Hypothalamus (tissue), 51 donors: ENCODE measurements around the gene RBP5.
"Not testable (repeated sequence)": the region's sequence is repeated elsewhere in the genome, so short reads cannot be mapped to it uniquely, and the experiment has no call there.

Source experiments
- DNase-seq, 51 donors: peaks; one replicate each; lab custom pipeline; 2025; lab: John Stamatoyannopoulos, UW

Gene RBP5

GRCh38 chr12:7125632-7126227 is 3.0 kb downstream of the RBP5 start:
- DNase-seq, result no peak

GRCh38 chr12:7123806-7124522 is 4.7 kb downstream of the RBP5 start:
- DNase-seq, result no peak

DNA sequence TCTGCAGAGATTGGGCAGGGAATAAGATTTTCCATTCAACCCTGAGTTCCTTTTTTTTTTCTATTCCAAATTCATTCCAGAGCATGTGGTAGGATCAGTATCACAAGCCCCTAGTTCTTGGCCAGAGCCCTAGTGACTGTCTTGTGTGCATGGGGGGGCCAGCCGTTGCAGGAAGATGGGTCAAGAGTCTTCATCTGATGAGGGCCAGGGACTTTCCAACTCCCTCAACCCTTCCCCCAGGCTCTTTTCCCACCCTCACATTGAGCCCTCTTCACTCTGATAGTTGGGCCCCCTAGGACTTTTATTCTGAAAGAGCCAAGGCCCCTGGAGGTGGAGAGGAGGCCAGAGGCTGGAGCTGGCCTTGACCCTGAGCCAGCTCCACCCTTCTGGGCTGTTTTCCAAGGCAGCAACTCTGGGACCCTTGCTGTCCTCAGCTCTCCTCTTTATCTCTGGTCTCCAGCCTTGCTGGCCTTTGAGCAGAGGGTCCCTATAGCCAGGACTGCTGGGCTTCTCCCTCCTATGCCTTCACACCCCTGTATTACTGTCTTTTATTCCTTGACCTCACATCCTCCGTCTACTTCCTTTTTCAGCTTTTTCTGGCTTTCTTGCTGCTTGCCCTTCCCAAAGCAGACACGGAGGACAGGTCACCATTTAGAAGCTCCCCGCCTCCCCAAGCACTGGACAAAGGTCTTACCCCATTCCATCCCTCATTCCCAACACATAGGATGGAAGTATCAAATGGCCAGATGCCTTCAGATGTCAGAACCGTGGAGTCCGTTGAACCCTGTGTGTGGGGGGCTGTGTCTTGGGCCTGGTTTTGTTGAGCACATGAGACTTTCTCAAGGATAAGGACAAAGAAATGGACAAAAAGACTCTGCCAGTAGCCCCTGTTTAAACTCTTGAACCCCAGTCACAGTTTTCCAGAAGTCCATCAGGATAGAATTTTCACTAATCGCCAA is 5.6 kb downstream of the RBP5 start:
- no peak for DNase-seq

GRCh38 chr12:7121324-7121723 is 7.4 kb downstream of the RBP5 start:
- DNase-seq, result no peak

DNA sequence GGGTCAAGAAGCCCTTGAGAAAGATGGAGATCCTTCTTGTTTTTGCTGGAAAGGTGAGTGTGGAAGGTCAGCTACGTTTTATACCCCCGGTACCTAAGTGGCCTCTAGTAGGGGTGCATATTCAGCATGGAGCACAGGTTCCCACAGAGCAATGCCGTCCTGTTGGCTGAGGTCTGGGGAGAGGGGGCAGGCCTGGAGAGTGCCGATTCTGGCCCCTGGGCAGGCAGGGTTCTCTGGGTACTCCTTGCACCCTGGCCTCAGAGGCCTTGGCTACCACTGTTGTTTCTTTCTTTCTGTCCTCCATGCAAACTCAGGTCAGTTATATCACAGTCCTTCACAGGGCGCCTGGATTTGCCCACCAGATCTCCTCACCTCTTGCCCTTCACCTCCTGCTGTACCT is 8.5 kb downstream of the RBP5 start:
- DNase-seq, result no peak

GRCh38 chr12:7118881-7119280 is 9.8 kb downstream of the RBP5 start:
- DNase-seq, result no peak

DNA sequence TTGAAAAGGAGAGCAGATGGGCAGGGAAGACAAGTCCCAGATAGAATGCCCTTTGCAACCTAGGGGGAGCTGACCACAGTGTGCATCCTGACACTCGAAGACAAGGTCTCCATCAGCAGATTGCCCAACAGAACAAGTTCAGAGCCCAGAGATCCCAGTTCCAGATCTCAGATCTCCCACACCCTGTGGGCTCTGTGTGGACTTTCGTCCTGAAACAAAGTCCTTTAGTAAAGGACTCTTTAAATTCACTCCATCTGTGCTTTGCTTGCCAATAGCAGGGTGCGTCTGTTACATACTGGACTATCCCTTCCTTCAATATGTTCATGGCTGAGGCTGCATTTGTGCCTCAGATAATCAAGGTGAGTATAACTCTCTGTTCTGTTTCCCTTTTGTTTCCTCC is 11.0 kb downstream of the RBP5 start:
- DNase-seq, result no peak

GRCh38 chr12:7116916-7117315 is 11.8 kb downstream of the RBP5 start:
- no peak for DNase-seq

DNA sequence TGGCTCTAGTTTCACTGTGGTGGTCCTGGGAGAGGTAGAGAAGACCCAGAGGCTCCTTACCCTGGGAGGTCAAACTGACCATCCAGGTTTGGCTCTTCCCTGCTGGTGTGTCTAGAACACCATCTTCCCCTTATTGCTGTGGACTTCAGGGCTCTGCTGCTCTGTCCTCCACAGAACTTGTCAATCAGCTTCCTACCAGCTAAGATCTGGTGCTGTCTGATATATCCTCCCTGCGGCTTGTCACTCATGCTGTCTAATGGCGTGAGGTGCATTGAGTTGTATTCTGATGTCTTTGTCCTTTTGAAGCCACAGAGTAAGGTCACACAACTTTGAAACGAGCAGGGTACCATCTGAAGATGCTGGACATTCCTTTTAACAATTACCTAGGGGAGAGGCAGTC is 12.5 kb downstream of the RBP5 start:
- DNase-seq, result no peak

GRCh38 chr12:7114851-7115250 is 13.8 kb downstream of the RBP5 start:
- DNase-seq, result no peak

DNA sequence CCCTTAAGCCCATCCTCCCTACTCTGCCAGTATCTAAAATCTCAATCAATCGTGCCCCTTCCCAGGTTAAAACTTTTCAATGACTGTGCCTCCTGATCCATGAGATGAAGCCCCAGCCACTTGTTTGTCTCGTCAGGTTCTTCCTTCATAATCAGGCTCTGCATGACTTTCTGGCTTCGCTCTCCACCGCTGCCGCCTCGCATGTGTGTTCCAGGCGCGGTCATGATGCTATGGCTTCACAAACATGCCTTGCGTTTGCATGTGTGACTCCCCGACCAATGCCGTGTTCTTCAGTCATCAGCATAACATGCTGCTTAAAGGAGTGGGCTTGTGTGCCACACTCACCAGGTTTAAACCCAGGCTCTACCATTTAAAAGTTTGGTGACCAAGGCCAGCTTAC is 14.7 kb downstream of the RBP5 start:
- no peak for DNase-seq

DNA sequence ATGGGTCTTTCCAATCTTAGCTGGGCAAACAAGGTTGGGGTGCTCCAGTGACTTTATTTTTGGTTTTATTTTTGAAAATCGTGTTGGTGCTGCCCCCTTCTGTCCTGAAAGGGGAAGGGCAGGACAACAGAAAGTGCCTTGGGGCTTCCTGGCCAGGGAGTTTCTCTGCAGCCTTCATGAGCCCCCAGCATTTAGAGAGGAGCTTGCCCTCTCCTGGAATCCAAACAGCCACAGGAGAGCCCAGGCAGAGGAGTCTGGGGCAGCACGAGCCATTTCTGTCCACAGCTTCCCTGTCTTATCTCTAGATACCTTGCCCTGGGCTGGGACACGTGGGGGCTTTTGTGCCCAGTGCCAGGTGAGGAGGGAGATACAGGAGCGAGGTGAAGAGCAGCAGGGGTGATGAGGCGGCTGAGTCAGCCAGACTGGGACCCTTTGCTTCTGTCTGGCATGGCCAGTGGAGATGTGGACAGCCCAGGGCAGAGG is 15.3 kb downstream of the RBP5 start:
- peak in 5 of 51 donors; percentile 5 to 34 (median 9) for DNase-seq

GRCh38 chr12:7112041-7112440 is 16.6 kb downstream of the RBP5 start:
- DNase-seq, result no peak

DNA sequence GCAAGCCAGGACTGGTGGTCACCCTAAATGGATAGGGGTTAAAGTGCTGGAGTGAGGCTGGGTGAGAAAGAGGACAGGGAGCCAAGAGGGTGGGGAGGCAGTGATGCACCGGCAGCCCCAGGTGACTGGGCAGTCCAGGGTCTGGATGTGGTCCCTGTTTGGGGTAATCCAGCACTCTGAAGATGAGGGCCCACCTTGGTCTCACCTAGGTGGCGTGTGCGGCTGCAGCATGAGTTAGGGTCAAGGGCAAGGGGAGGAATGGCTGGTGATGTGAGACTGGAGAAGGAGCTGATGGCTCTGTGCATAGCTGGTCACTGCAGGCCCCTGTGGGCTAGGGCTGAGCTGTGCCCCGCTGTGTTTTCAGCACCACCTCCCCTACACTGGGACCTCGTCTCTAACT is 18.0 kb downstream of the RBP5 start:
- no peak for DNase-seq

- no peak for DNase-seq
These were observed 19.1 kb downstream of the RBP5 start for GRCh38 chr12:7109572-7109920.

- DNase-seq, result peak in 49 of 51 donors; percentile 9 to 80 (median 60)
These were observed 19.7 kb downstream of the RBP5 start, which contains the start of gene C1RL for GRCh38 chr12:7108796-7109571. Gene C1RL (minus strand): TSS chr12:7109214. CDS start chr12:7109180, 34 bp downstream.

DNA sequence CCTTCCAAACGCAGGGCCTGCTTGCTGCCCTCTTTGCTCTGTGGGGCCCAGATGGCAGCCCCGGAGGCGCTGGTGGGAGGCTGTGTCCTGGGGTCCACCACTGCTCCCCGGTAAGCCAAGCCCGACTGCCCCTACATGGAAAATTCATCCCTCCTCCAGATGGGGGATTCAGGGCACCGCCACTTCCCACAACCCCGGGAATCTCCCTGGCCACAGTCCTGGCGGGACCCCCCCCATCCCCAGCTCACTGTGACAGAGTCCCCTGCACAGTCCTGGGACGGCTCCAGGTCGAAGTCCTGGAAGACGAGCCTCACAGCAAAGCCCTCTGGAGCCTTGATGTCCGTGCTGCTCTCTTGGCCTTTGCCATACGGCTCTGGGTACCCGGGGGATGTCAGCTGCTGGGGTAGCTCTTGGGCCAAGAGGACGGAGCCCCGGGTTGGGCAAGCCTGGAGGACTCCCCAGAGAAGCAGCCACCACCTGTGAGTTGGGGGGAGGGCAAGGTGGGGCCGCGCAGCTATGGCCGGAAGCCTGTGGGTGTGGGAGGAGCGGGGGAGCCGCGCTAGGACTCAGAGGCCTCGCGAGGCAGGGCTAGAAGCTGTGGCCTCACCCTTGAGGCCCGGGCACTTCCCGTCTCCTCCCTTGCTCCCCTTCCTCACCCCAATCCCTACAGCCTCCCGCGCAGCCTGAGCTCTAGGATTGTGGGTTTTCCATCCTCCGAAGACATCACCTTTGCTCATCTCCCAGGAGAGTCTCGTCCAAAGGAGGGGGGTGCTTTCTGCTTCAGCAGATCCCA is 20.5 kb downstream of the RBP5 start:
- peak in 11 of 51 donors; percentile 1 to 53 (median 19) for DNase-seq

- DNase-seq, result no peak
These were observed 21.1 kb downstream of the RBP5 start for GRCh38 chr12:7107636-7108002.

GRCh38 chr12:7107181-7107580 is 21.5 kb downstream of the RBP5 start:
- DNase-seq, result not testable (repeated sequence)

DNA sequence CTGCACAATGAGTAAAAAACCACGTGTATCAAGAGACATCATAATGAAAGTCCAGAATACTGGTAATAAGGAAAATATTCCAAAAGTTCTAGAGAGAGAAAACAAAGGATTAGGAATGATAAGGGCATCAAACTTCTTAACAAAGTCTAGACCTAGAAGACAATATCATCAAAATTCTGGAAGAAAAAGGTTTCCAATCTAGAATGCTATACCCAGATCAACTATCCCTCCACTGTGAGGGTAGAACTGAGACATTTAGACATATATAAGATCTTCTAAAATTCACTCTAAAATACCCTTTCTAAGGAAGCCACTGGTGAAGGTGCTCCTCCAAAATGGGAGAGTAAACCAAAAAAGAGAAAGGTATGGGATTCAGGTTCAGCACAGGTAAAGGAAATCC is 22.6 kb downstream of the RBP5 start:
- DNase-seq, result no peak
